Sigmoid colon (tissue), 7 donors: ENCODE results near the gene AMFR. TPM values are rescaled to one million over a fixed set of nuclear protein-coding genes. Genes with fewer than 3 reads are reported as not detected.

Experiments
- DNase-seq: peaks from one replicate; pipeline ENCODE4 v3.0.0-alpha.2; 2019
- H3K27ac ChIP-seq, 4 donors: fragments of 200-600 bp; sonication (generic); one replicate each; pipeline ENCODE4 v1.5.1; 2016 to 2019; ENCODE audit warnings: mild to moderate bottlenecking in 1 of 4
- H3K27me3 ChIP-seq, 3 donors: fragments of 200-600 bp; sonication (generic); one replicate each; pipeline ENCODE4 v1.5.1; 2019; ENCODE audit warnings: mild to moderate bottlenecking in 1 of 3
- H3K36me3 ChIP-seq, 4 donors: fragments of 200-600 bp; sonication (generic); one replicate each; pipeline ENCODE4 v1.5.1; 2016 to 2019
- H3K4me1 ChIP-seq, 4 donors: fragments of 200-600 bp; sonication (generic); one replicate each; pipeline ENCODE4 v1.5.1; 2017 to 2019
- H3K4me3 ChIP-seq, 4 donors: fragments of 200-600 bp; sonication (generic); one replicate each; pipeline ENCODE4 v1.5.1; 2017 to 2019; ENCODE audit warnings: mild to moderate bottlenecking in 2 of 4, moderate library complexity in 1 of 4
- H3K9me3 ChIP-seq, 4 donors: fragments of 200-600 bp in 3 of 4; sonication (generic) in 3 of 4; one replicate each; pipeline versions ENCODE4 v1.5.1 to v1.6.1; 2013 to 2019
- CTCF ChIP-seq, 4 experiments: fragments of 450-650 bp in 3 of 4; fragments of 200-600 bp in 1 of 4; IDR thresholded peaks; one replicate each; pipeline ENCODE4 v1.5.1; 2016 to 2019; ENCODE audit warnings: antibody characterized with exemption in 4 of 4, mild to moderate bottlenecking in 3 of 4, moderate library complexity in 2 of 4
- EP300 ChIP-seq, 4 donors: sonication (generic); formaldehyde crosslinking; IDR thresholded peaks; one replicate each; pipeline ENCODE4 v1.6.1; 2017; ENCODE audit warnings: antibody characterized with exemption in 4 of 4
- POLR2A ChIP-seq, 2 donors: fragments of 450-650 bp; IDR thresholded peaks; one replicate each; pipeline ENCODE4 v1.6.1; 2016; ENCODE audit warnings: antibody characterized with exemption in 2 of 2, mild to moderate bottlenecking in 2 of 2, moderate library complexity in 2 of 2
- POLR2AphosphoS5 ChIP-seq, 4 donors: sonication (generic); formaldehyde crosslinking; IDR thresholded peaks; one replicate each; pipeline ENCODE4 v1.6.1; 2017; ENCODE audit warnings: antibody characterized with exemption in 4 of 4
- WGBS, 2 donors: extraction: QIAGEN DNeasy Blood & Tissue Kit; methylation state at CpG; one replicate each; pipeline ENCODE4 v1.1.7; 2013; 5-methylcytosine and 5-hydroxymethylcytosine counted together
- intact Hi-C: fragments of 100-400 bp; cut with DNase I; formaldehyde crosslinking; loops from one replicate; pipeline ENCODE4 v1.15.1; 2023
- polyA plus RNA-seq, 3 donors: library from polyadenylated mRNA; stranded (reverse); fragments of 200-250 nt; gene quantifications; one replicate each; pipeline ENCODE4 v1.2.3, GENCODE V29; 2013
- total RNA-seq, 4 donors: library from RNA; depleted of rRNA; stranded (reverse); fragments of >200 nt; gene quantifications; one replicate each; pipeline ENCODE4 v1.1.0, GENCODE V29; 2016
- donor health status: healthy with polysubstance abuse.
- donor health status: Bipolar disorder and iron deficiency.
- donor health status: healthy.

AMFR gene
- total and polyA plus RNA-seq, 7 donors, result 22.4 to 201 (median 111) TPM

DNA sequence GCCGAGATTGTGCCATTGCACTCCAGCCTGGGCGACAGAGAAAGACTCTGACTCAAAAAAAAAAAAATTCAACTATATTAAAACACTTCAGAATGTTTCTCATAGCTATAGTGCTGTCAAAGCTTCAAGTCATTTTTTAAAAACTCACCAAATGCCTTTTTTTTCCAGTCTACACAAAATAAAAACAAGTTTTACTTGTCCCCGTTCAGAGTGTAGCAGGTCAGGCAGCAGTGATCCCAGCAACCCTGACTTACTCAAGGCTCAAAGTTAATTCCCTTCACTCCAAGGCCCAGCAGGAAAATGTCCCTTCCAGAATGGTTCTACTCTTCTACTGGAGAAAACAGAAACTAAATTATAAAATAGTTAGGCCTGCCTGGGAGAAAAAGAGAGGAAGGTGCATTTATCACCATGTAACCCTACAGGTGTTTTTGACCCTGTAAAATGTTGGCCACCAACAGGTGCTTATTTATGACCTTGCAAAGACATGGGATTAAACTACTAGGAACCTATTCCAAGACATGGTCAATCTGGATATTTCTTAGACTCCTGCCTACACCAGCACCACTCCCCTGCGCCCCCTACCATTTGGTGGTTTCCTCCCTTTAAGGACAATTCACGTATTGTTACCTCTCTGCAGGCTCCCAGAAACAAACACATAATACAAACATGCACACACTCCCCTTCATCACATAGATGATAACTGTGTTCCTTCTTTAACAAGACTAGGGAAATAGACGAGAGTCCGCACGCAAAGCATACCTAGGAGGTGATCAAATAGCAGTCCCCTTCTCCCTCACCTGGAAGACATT lies 5.4 kb downstream of the AMFR start:
- Histone ChIP-seq H3K4me1 (peaks cover 0 to 54% (median 36%) of the 10 kb centered on the region in 4 donors), H3K9me3 (no peaks in the 10 kb centered on the region), H3K27me3 (no peaks in the 10 kb centered on the region), H3K4me3 (no peak overlapping the region), H3K27ac (no peak overlapping the region), H3K36me3 (no peaks in the 10 kb centered on the region)
- WGBS, 2 donors, result 55 to 87% methylated on average over 8 of the region's 8 CpGs
- TF ChIP-seq POLR2AphosphoS5 (IDR thresholded peaks at IDR 0.05), result no peak
- no peak for TF ChIP-seq CTCF (IDR thresholded peaks at IDR 0.05)
- TF ChIP-seq POLR2A (IDR thresholded peaks at IDR 0.05), result no peak
- TF ChIP-seq EP300 (IDR thresholded peaks at IDR 0.05), result no peak
- DNase-seq, result no peak
- intact Hi-C loops, result loop anchor here (10.0 kb wide), 1 partner anchor 185 kb away; the partner anchor contains the start of gene MT2A

GRCh38 chr16:56417138-56417537 lies 8.2 kb downstream of the AMFR start:
- no peak for TF ChIP-seq POLR2A (IDR thresholded peaks at IDR 0.05)
- TF ChIP-seq EP300 (IDR thresholded peaks at IDR 0.05), result no peak
- TF ChIP-seq CTCF (IDR thresholded peaks at IDR 0.05), result no peak
- Histone ChIP-seq H3K4me1 (peaks cover 0 to 37% (median 17%) of the 10 kb centered on the region in 4 donors), H3K36me3 (peaks cover 0 to 10% (median 0%) of the 10 kb centered on the region in 4 donors), H3K4me3 (no peak overlapping the region), H3K9me3 (no peaks in the 10 kb centered on the region), H3K27me3 (no peaks in the 10 kb centered on the region), H3K27ac (no peak overlapping the region)
- WGBS, 2 donors, result 97 to 98% methylated on average over 4 of the region's 4 CpGs
- no peak for DNase-seq
- intact Hi-C loops, result no loop called here

GRCh38 chr16:56415875-56416274 lies 9.5 kb downstream of the AMFR start:
- Histone ChIP-seq H3K4me1 (peaks cover 0 to 29% (median 10%) of the 10 kb centered on the region in 4 donors), H3K36me3 (peaks cover 0 to 16% (median 0%) of the 10 kb centered on the region in 4 donors), H3K27me3 (no peaks in the 10 kb centered on the region), H3K27ac (no peak overlapping the region), H3K9me3 (no peaks in the 10 kb centered on the region), H3K4me3 (no peak overlapping the region)
- DNase-seq, result no peak
- 57 to 84% methylated on average over 4 of the region's 4 CpGs for WGBS, 2 donors
- TF ChIP-seq POLR2A (IDR thresholded peaks at IDR 0.05) (no peak), POLR2AphosphoS5 (IDR thresholded peaks at IDR 0.05) (no peak), EP300 (IDR thresholded peaks at IDR 0.05) (no peak), CTCF (IDR thresholded peaks at IDR 0.05) (no peak)
- intact Hi-C loops, result no loop called here

DNA sequence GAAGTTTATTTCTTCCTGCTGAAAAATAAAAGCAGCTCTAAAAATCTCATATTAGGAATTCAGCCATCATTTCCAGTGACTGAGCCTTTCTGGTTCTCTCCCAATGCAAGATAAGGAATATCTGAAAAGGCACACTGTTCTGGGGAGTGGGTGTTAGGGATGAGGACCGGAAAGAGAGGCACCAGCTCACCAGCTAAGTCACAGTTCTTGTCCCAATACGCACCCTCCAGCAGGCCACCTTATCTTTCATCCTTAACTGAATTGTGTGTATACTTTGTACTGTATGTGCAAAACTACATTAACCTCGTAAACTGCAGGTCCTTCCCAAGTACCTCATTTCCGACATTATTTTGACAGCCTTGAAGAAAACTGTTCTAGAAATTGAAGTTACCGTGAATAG lies 11.0 kb downstream of the AMFR start:
- 79 to 90% methylated on average over 5 of the region's 5 CpGs for whole genome bisulfite sequencing, 2 donors
- Histone ChIP-seq H3K9me3 (no peaks in the 10 kb centered on the region), H3K36me3 (peaks cover 0 to 24% (median 0%) of the 10 kb centered on the region in 4 donors), H3K4me3 (no peak overlapping the region), H3K27ac (no peak overlapping the region), H3K27me3 (no peaks in the 10 kb centered on the region), H3K4me1 (peaks cover 0 to 18% (median 4%) of the 10 kb centered on the region in 4 donors)
- intact Hi-C loops, result no loop called here
- TF ChIP-seq EP300 (IDR thresholded peaks at IDR 0.05), result no peak
- no peak for TF ChIP-seq POLR2A (IDR thresholded peaks at IDR 0.05)
- TF ChIP-seq CTCF (IDR thresholded peaks at IDR 0.05), result no peak
- TF ChIP-seq POLR2AphosphoS5 (IDR thresholded peaks at IDR 0.05), result no peak
- no peak for DNase-seq
